ENCODE results near the gene WDR62. TPM values are rescaled to one million over a fixed set of nuclear protein-coding genes. Genes with fewer than 3 reads are reported as not detected.

WDR62 gene
- total RNA-seq, 1 experiment from 2014 or later, result 32.9 TPM

GRCh38 chr19:36073121-36073876 lies 18.6 kb downstream of the WDR62 start:
- Mint-ChIP-seq H3K9me3 (ENCODE audit: unreplicated experiment) (no peaks in the 10 kb centered on the region), H3K27me3 (ENCODE audit: insufficient read depth, unreplicated experiment) (no peaks in the 10 kb centered on the region), H3K4me1 (ENCODE audit: low read depth, unreplicated experiment) (no peaks in the 10 kb centered on the region), H3K4me3 (ENCODE audit: unreplicated experiment) (no peak overlapping the region), H3K27ac (ENCODE audit: unreplicated experiment) (no peak overlapping the region), H3K36me3 (ENCODE audit: insufficient read depth, unreplicated experiment) (peaks cover 65% of the 10 kb centered on the region)
- intact Hi-C loops (cut with micrococcal nuclease; ENCODE audit: unreplicated experiment), result no loop called here
- no peaks in the 10 kb centered on the region for H3K36me3 ChIP-seq (ENCODE audit: control insufficient read depth, insufficient read depth, low read length)
- BruUV-seq (replicated peaks), result no TSS peak
- H3K9me3 ChIP-seq, result no peaks in the 10 kb centered on the region
- CTCF ChIA-PET, result no interaction called here
- POLR2A ChIA-PET, result no interaction called here
- no peak overlapping the region for H3K4me3 ChIP-seq (ENCODE audit: low read depth, low read length)
- no peak for TF ChIP-seq CTCF (IDR thresholded peaks at IDR 0.05; ENCODE audit: insufficient read depth in 1 of 2, low read depth in 1 of 2, low read length in 1 of 2, severe bottlenecking in 1 of 2, unreplicated experiment in 1 of 2)
- H3K27me3 ChIP-seq (replicated peaks; ENCODE audit: control insufficient read depth, insufficient read depth, low read length), result no peaks in the 10 kb centered on the region
- no peak for DNase-seq
- H3K4me1 ChIP-seq, result no peaks in the 10 kb centered on the region

GRCh38 chr19:36079389-36079945 lies 24.8 kb downstream of the WDR62 start:
- H3K27me3 ChIP-seq (replicated peaks; ENCODE audit: control insufficient read depth, insufficient read depth, low read length), result no peaks in the 10 kb centered on the region
- ChIA-PET CTCF (no interaction called here), POLR2A (no interaction called here)
- TF ChIP-seq CTCF (IDR thresholded peaks at IDR 0.05; ENCODE audit: insufficient read depth in 1 of 2, low read depth in 1 of 2, low read length in 1 of 2, severe bottlenecking in 1 of 2, unreplicated experiment in 1 of 2), result no peak
- no peaks in the 10 kb centered on the region for H3K27me3 Mint-ChIP-seq (ENCODE audit: insufficient read depth, unreplicated experiment)
- H3K27ac Mint-ChIP-seq (ENCODE audit: unreplicated experiment), result no peak overlapping the region
- intact Hi-C loops (cut with micrococcal nuclease; ENCODE audit: unreplicated experiment), result no loop called here
- peaks cover 62% of the 10 kb centered on the region for H3K36me3 Mint-ChIP-seq (ENCODE audit: insufficient read depth, unreplicated experiment)
- no peak overlapping the region for H3K4me3 ChIP-seq (ENCODE audit: low read depth, low read length)
- no peak for DNase-seq
- BruUV-seq (replicated peaks), result no TSS peak
- H3K36me3 ChIP-seq (ENCODE audit: control insufficient read depth, insufficient read depth, low read length), result no peaks in the 10 kb centered on the region; the same call in none of the 2 replicates
- H3K4me3 Mint-ChIP-seq (ENCODE audit: unreplicated experiment), result no peak overlapping the region
- no peaks in the 10 kb centered on the region for H3K4me1 ChIP-seq
- H3K9me3 ChIP-seq, result no peaks in the 10 kb centered on the region
- no peaks in the 10 kb centered on the region for H3K9me3 Mint-ChIP-seq (ENCODE audit: unreplicated experiment)
- H3K4me1 Mint-ChIP-seq (ENCODE audit: low read depth, unreplicated experiment), result no peaks in the 10 kb centered on the region

- H3K36me3 Mint-ChIP-seq (ENCODE audit: insufficient read depth, unreplicated experiment), result peaks cover 55% of the 10 kb centered on the region
- Histone ChIP-seq H3K27me3 (replicated peaks; ENCODE audit: control insufficient read depth, insufficient read depth, low read length) (no peaks in the 10 kb centered on the region), H3K9me3 (no peaks in the 10 kb centered on the region), H3K4me1 (no peaks in the 10 kb centered on the region), H3K4me3 (ENCODE audit: low read depth, low read length) (no peak overlapping the region), H3K36me3 (ENCODE audit: control insufficient read depth, insufficient read depth, low read length) (no peaks in the 10 kb centered on the region; the same call in none of the 2 replicates)
- H3K4me1 Mint-ChIP-seq (ENCODE audit: low read depth, unreplicated experiment), result no peaks in the 10 kb centered on the region
- ChIA-PET CTCF (no interaction called here), POLR2A (no interaction called here)
- DNase-seq, result no peak
- no peaks in the 10 kb centered on the region for H3K9me3 Mint-ChIP-seq (ENCODE audit: unreplicated experiment)
- no peaks in the 10 kb centered on the region for H3K27me3 Mint-ChIP-seq (ENCODE audit: insufficient read depth, unreplicated experiment)
- BruUV-seq (replicated peaks), result no TSS peak
- intact Hi-C loops (cut with micrococcal nuclease; ENCODE audit: unreplicated experiment), result no loop called here
- H3K4me3 Mint-ChIP-seq (ENCODE audit: unreplicated experiment), result no peak overlapping the region
- TF ChIP-seq CTCF (IDR thresholded peaks at IDR 0.05; ENCODE audit: insufficient read depth in 1 of 2, low read depth in 1 of 2, low read length in 1 of 2, severe bottlenecking in 1 of 2, unreplicated experiment in 1 of 2), result no peak
- no peak overlapping the region for H3K27ac Mint-ChIP-seq (ENCODE audit: unreplicated experiment)
Measured at GRCh38 chr19:36081385-36081784, 26.7 kb downstream of the WDR62 start.

Measured in Caco-2 (cell line).